Lung (tissue), 12 donors: ENCODE measurements around the gene BRD4. TPM values are rescaled to one million over a fixed set of nuclear protein-coding genes. Genes with fewer than 3 reads are reported as not detected.
"Not testable (repeated sequence)": the region's sequence is repeated elsewhere in the genome, so short reads cannot be mapped to it uniquely, and the experiment has no call there.

Experiments
- ATAC-seq: fragments of 200-7000 bp; cut with Tn5 transposase; one replicate; pipeline ENCODE4 v1.9.1; 2020; ENCODE audit warnings: moderate number of reproducible peaks; ENCODE audit not compliant: insufficient read depth, low FRiP score
- DNase-seq, 3 donors: peaks; one replicate each; pipeline ENCODE4 v3.0.0-alpha.2; 2013 to 2017
- H3K27ac ChIP-seq, 2 donors: one replicate each; pipeline ENCODE4 v1.5.1; 2013; ENCODE audit warnings: mild to moderate bottlenecking in 2 of 2, moderate library complexity in 2 of 2, control low read depth in 1 of 2, inconsistent platforms in 1 of 2, low read depth in 1 of 2, low read length in 1 of 2
- H3K27me3 ChIP-seq, 3 donors: one replicate each; pipeline ENCODE4 v1.5.1; 2013; ENCODE audit warnings: low read length in 2 of 3; ENCODE audit not compliant: control insufficient read depth in 3 of 3, insufficient read depth in 3 of 3
- H3K36me3 ChIP-seq, 4 donors: one replicate each; pipeline ENCODE4 v1.5.1; 2013; ENCODE audit warnings: low read length in 4 of 4, mild to moderate bottlenecking in 1 of 4, moderate library complexity in 1 of 4; ENCODE audit not compliant: control insufficient read depth in 4 of 4, insufficient read depth in 4 of 4
- H3K4me1 ChIP-seq, 5 donors: one replicate each; pipeline ENCODE4 v1.5.1; 2013; ENCODE audit warnings: low read length in 5 of 5, mild to moderate bottlenecking in 2 of 5, moderate library complexity in 1 of 5; ENCODE audit not compliant: control insufficient read depth in 5 of 5, insufficient read depth in 5 of 5
- H3K4me3 ChIP-seq: one replicate; pipeline ENCODE4 v1.5.1; 2013; ENCODE audit warnings: mild to moderate bottlenecking, control low read depth, moderate library complexity
- H3K9ac ChIP-seq, 2 donors: one replicate each; pipeline ENCODE4 v1.5.1; 2013; ENCODE audit warnings: low read length in 2 of 2, control low read depth in 1 of 2; ENCODE audit not compliant: insufficient read depth in 1 of 2
- H3K9me3 ChIP-seq, 4 donors: one replicate each; pipeline ENCODE4 v1.5.1; 2013; ENCODE audit warnings: low read length in 3 of 4, mild to moderate bottlenecking in 1 of 4, moderate library complexity in 1 of 4; ENCODE audit not compliant: control insufficient read depth in 4 of 4, insufficient read depth in 3 of 4
- CTCF ChIP-seq: IDR thresholded peaks from 2 replicates; pipeline ENCODE4 v1.5.1; 2012; ENCODE audit warnings: mild to moderate bottlenecking; ENCODE audit errors: control extremely low read depth, extremely low read depth
- WGBS, 2 donors: extraction: QIAGEN DNeasy Blood & Tissue Kit; methylation state at CpG; one replicate each; pipeline ENCODE4 v1.1.7; 2013; 5-methylcytosine and 5-hydroxymethylcytosine counted together
- polyA plus RNA-seq, 2 donors: library from polyadenylated mRNA; stranded (reverse); fragments of 200-250 nt; gene quantifications; one replicate each; pipeline ENCODE4 v1.2.1, GENCODE V29; 2013
- total RNA-seq, 2 donors: library from RNA; depleted of rRNA in 1 of 2; stranded (reverse); fragments of >200 nt in 1 of 2; gene quantifications; one replicate each; pipeline ENCODE4 v1.2.1, GENCODE V29; 2014 to 2021
- donor health status: control.
- donor health status: control.
- donor health status: Bipolar disorder and iron deficiency.
- donor health status: healthy.
- donor health status: DM: yes; HTN: yes; CAD: no.

BRD4 gene
- total and polyA plus RNA-seq, 4 donors = 23.2 to 89.0 (median 37.7) TPM

DNA sequence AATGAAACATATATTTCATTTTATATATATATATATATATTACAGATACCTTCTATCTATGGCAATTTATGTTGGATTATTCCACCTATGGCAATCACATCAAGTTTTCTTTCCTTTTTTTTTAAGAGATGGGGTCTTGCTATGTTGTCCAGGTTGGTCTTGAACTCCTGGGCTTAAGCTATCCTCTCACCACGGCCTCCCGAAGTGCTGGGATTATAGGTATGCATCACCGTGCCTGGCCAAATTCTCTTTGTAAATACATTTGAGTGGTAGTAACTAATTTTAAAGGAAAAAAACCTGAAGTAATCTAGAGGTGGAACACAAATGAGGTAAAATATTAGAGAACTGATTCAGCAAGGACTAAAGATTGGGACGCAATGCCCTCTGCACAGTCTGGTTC lies 21.6 kb upstream of the BRD4 start:
- Histone ChIP-seq H3K36me3 (peaks cover 22 to 42% (median 30%) of the 10 kb centered on the region in 4 donors), H3K9ac (no peak overlapping the region), H3K27me3 (no peaks in the 10 kb centered on the region), H3K27ac (no peak overlapping the region), H3K4me1 (no peaks in the 10 kb centered on the region), H3K4me3 (no peak overlapping the region), H3K9me3 (no peaks in the 10 kb centered on the region)
- DNase-seq (no peak), ATAC-seq (no peak)
- 88 to 90% methylated on average over 4 of the region's 4 CpGs for WGBS, 2 donors
- no peak for TF ChIP-seq CTCF

DNA sequence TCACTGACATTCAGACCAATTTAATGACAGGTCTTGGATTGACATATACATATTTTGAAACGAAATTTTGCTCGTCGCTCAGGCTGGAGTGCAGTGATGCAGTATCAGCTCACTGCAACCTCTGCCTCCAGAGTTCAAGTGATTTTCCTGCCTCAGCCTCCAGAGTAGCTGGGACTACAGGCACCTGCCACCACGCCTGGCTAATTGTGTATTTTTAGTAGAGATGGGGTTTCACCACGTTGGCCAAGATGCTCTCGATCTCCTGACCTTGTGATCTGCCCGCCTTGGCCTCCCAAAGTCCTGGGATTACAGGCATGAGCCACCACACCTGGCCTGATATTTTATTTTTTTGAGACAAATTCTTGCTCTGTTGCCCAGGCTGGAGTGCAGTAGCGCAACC lies 20.2 kb upstream of the BRD4 start:
- ATAC-seq, H3K27ac ChIP-seq, H3K9me3 ChIP-seq, H3K27me3 ChIP-seq, DNase-seq, H3K9ac ChIP-seq, H3K4me1 ChIP-seq, H3K4me3 ChIP-seq: not testable (repeated sequence)
- 93 to 95% methylated on average over 8 of the region's 8 CpGs for WGBS, 2 donors
- H3K36me3 ChIP-seq = peaks cover 9 to 29% (median 18%) of the 10 kb centered on the region in 4 donors

- not testable (repeated sequence) for ATAC-seq, H3K27ac ChIP-seq
- 98 to 99% methylated on average over 11 of the region's 11 CpGs for WGBS, 2 donors
Measured at GRCh38 chr19:15341328-15341727, 9.0 kb upstream of the BRD4 start.

GRCh38 chr19:15340086-15340485 lies 7.7 kb upstream of the BRD4 start:
- no peak for ATAC-seq
- WGBS, 2 donors = 95 to 97% methylated on average over 4 of the region's 4 CpGs
- no peaks in the 10 kb centered on the region for H3K9me3 ChIP-seq

More at GRCh38 chr19:15341328-15341727, 9.0 kb upstream of the BRD4 start:
- H3K9me3 ChIP-seq, H3K4me3 ChIP-seq, H3K36me3 ChIP-seq, DNase-seq, H3K9ac ChIP-seq, H3K4me1 ChIP-seq, H3K27me3 ChIP-seq: not testable (repeated sequence)

More at GRCh38 chr19:15340086-15340485, 7.7 kb upstream of the BRD4 start:
- DNase-seq = no peak
- Histone ChIP-seq H3K36me3 (peaks cover 0 to 3% (median under 1%) of the 10 kb centered on the region in 4 donors), H3K27ac (no peak overlapping the region), H3K4me1 (no peaks in the 10 kb centered on the region), H3K4me3 (no peak overlapping the region), H3K27me3 (no peaks in the 10 kb centered on the region), H3K9ac (no peak overlapping the region)
- TF ChIP-seq CTCF = no peak
